GM21367 (cell line): ENCODE data around the gene TRMT11.
"Not testable (repeated sequence)": the region's sequence is repeated elsewhere in the genome, so short reads cannot be mapped to it uniquely, and the experiment has no call there.

Experiments
- ATAC-seq: cut with Tn5 transposase; IDR thresholded peaks from one replicate; pipeline ENCODE4 v1.9.1; 2021; ENCODE audit not compliant: unreplicated experiment

Gene TRMT11

GRCh38 chr6:125956506-125957390 lies 29.6 kb upstream of the TRMT11 start, which contains the start of gene HINT3:
Gene HINT3, plus strand, starts transcription at chr6:125956770. Its CDS starts 208 bp downstream, at chr6:125956978.
- peak; percentile 95 for ATAC-seq

GRCh38 chr6:125957391-125957693 lies 29.0 kb upstream of the TRMT11 start:
- ATAC-seq, result no peak

GRCh38 chr6:125957845-125958244 lies 28.5 kb upstream of the TRMT11 start:
- no peak for ATAC-seq

- no peak for ATAC-seq
Observed at GRCh38 chr6:125959041-125959440, 27.3 kb upstream of the TRMT11 start.

GRCh38 chr6:125961117-125961516 lies 25.2 kb upstream of the TRMT11 start:
- no peak for ATAC-seq

DNA sequence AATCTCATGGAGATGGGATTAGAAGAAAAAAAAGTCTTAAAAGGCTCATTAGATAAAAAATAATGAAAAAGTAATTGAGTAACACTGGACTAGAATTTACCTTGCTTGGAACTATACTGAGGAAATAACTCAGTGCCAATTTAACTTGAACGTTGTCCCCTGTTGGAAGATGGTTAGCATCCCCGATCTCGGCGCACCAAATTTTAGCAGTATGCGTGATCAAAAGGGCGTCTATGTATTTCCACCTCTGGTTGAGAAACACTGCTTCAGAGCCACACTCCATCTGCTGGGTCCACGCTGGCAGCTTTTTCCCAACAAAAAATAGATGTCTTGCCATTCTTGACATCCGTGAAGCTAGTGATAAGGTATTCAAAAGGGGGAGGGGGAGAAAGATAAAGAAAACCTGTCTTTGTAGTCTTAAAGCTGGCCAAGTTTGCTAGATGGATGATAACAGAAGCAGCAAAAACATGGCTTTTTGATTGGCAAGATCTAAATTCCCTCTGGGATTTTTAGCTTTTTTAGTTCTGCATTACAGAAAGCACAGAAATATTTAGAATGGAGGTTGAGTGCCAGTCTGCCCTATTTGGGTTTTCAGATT lies 23.3 kb upstream of the TRMT11 start:
- ATAC-seq, result no peak

DNA sequence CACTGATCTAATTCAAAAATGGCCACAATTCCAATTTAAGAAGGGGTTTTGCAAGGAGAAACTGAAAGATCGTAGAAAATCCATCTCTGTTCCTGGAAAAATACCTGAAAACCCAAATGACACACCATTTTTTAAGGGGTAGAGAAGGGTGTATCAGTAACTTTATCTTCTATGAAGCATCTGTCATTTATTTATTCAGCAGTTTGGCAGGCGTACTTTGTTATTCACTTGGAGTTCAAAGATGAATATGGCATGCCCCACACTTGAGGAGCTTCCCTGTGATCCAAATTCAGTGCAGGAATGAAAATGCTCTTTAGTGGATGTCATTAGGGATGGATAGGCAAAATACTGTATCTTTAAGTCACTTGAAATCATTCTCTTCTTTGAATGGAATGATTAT lies 22.5 kb upstream of the TRMT11 start:
- no peak for ATAC-seq

- ATAC-seq, result no peak
Observed at GRCh38 chr6:125966569-125966968, 19.8 kb upstream of the TRMT11 start.

DNA sequence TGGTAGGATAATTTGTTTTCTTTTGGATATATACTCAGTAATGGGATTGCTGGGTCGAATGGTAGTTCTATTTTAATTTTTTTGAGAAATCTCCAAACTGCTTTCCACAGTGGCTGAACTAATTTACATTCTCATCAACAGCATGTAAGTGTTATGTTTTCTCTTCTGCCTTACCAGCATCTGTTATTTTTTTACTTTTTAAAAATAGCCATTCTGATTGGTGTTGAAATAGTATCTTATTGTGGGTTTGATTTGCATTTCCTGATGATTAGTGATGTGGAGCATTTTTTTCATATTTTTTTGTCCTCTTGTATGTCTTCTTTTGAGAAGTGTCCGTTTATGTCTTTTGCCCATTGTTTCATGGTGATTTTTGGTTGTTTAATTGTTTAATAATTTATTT lies 17.8 kb upstream of the TRMT11 start:
- no peak for ATAC-seq

GRCh38 chr6:125970760-125971159 lies 15.6 kb upstream of the TRMT11 start:
- ATAC-seq, result no peak

GRCh38 chr6:125972478-125972877 lies 13.9 kb upstream of the TRMT11 start:
- ATAC-seq, result not testable (repeated sequence)

- peak; percentile 92 for ATAC-seq
Observed at GRCh38 chr6:125974214-125974866, 12.0 kb upstream of the TRMT11 start.

GRCh38 chr6:125979101-125979500 lies 7.2 kb upstream of the TRMT11 start:
- ATAC-seq, result no peak

DNA sequence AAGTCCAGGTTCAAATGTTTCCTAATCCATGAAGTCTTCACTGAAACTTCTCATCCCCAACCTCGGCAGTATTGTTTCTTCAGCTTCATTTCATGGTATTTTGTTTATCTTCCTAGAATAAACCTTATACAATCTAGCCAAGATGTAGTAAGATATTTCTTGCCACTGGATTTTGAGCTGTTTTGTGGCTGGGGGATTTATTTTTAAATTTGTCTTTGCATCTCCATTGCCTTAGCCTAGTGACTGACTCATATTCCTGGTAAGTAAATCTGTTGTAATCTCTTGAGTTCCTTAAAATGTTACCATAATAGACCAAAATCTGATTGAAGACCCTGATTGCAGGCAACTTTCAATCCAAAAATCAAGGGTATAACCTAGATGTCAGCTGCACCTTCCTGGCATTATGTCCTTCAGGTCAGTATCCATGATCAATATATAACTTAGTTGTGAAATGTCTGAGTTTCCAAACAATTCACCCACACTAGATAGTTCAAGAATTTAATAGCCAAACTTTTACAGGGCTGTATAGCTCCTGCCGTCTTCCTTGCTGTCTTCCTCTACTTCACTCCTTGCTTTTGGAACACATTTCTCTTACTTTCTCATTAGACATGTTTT lies 4.7 kb upstream of the TRMT11 start:
- ATAC-seq, result no peak

DNA sequence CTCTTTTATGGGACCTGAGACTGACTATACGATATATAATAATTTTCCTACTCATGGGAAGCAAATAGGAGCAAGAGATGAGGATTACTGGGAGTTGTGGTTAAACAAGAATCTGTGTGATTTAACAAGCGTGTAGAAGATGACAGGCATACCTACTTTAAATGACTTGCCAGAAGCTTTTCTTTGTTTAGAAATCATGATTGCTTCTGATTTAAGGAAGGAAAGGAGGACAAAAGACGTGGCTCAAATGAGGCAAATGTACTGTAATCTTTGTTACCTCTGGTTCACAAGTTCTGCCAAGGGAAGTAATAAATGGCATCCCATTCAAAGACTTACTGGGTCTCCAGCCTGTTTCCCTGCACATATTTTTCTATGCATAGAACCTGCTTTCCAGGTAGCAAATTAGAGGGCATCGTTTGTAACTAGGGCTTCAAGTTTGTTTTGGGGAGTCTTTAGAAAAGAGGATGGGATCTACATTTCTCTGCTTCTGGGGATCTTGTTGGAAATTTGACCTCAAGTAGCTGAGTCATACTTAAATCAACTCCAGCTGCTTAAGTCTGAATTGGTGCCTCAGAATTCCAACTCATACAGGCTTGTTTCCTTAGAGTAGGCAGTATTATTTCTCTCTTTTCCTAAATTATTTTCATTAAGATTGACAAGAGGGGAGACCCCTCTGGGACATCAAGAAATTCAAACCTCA lies 2.9 kb upstream of the TRMT11 start:
- ATAC-seq, result no peak

GRCh38 chr6:125984311-125984710 lies 2.0 kb upstream of the TRMT11 start:
- ATAC-seq, result no peak

GRCh38 chr6:125985522-125985921 lies 818 bp upstream of the TRMT11 start:
- ATAC-seq, result no peak

DNA sequence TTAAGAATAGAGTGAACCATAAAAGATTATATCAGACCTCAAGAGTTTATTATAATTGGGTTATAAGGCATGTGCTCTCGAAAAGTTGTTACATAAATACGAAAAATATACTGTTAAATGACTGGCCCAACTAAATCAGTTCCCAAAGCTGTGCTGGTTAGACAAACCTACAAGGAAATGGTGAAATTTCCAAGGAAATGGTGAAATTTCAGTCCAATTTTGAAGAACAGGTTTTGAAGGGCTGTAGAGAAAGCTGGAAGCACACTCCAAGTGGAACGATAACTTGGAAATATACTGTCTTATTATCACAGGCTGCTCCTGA lies 400 bp upstream of the TRMT11 start:
- ATAC-seq, result no peak

- ATAC-seq, result peak; percentile 35
Observed at GRCh38 chr6:125987026-125987617, 782 bp downstream of the TRMT11 start.

DNA sequence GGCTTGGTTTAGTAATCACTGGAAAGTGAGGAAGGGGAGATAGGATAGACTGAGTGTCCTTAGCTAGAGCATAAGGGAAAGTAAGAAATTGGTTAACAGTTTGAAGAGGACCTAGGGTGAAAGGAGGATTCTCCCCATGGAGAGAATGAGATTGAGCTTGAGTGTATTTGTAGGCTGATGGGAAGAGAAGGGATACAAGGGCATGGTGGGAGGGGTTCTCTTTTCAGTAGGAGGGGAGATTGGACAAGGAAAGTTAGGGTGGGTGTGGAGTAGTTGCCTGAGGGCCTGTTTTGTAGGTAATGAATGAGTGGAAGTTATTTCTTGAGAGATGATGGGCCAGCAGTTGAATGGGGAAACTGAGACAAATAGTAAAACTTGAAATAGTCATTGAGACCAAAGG lies 1.9 kb downstream of the TRMT11 start:
- ATAC-seq, result no peak

- no peak for ATAC-seq
Observed at GRCh38 chr6:125989631-125990030, 3.3 kb downstream of the TRMT11 start.
